ENCODE data around the gene NMT2.

DNA sequence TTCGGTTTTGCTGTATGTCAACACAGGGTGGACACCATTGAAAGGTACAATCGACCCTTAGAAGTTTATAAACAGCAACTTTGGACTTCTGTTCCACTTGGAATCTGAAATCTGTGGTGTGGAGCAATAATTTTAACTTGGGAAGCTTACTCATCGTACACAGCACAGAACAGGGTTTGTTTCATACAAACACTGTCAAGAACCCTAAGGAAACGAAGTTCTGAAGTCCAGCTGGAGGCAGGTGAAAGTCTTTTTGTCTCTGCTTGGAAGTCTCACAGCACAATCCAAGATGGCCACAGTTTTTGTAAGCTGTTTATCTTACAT is 31.5 kb downstream of the NMT2 start:
- TF ChIP-seq, protein P1, sequence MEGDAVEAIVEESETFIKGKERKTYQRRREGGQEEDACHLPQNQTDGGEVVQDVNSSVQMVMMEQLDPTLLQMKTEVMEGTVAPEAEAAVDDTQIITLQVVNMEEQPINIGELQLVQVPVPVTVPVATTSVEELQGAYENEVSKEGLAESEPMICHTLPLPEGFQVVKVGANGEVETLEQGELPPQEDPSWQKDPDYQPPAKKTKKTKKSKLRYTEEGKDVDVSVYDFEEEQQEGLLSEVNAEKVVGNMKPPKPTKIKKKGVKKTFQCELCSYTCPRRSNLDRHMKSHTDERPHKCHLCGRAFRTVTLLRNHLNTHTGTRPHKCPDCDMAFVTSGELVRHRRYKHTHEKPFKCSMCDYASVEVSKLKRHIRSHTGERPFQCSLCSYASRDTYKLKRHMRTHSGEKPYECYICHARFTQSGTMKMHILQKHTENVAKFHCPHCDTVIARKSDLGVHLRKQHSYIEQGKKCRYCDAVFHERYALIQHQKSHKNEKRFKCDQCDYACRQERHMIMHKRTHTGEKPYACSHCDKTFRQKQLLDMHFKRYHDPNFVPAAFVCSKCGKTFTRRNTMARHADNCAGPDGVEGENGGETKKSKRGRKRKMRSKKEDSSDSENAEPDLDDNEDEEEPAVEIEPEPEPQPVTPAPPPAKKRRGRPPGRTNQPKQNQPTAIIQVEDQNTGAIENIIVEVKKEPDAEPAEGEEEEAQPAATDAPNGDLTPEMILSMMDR (IDR thresholded peaks at IDR 0.05; ENCODE audit: poor library complexity, severe bottlenecking), result no peak
- TF ChIP-seq EZH2 (IDR thresholded peaks at IDR 0.05; ENCODE audit: borderline replicate concordance, insufficient read depth, low read length, poor library complexity, severe bottlenecking) (no peak), POLR2AphosphoS5 (IDR thresholded peaks at IDR 0.05) (no peak)
